PC-9 (cell line): ENCODE data around the gene MARCHF3.

Source experiments
- CTCF ChIP-seq: fragments of 200-600 bp; sonication (generic); conservative IDR thresholded peaks from 2 replicates; pipeline ENCODE4 v1.6.1; 2017; ENCODE audit warnings: mixed run types, antibody characterized with exemption, mild to moderate bottlenecking, moderate library complexity
- EZH2 ChIP-seq: fragments of 200-600 bp; sonication (generic); IDR thresholded peaks from 2 replicates; pipeline ENCODE4 v1.8.0; 2017; ENCODE audit warnings: antibody characterized with exemption, low read depth

DNA sequence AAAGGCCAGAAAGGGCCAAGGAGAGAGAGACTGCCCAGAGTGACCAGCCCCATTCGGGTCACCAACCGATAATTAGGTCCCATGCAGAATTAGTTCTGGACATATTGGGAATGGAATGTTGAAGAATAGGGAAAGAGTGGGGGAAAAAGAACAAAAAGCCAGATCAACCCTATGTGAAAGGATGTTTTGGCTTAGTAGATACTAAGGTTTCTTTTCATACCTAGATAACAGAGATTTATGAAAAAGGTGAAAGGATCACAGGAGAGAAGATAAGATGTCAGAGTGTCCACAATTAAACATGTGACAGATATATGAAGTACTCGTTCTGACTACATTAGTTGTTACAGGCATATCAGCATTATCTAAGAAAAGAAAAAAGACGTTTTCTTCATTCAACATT, 52.1 kb downstream of the MARCHF3 start:
- TF ChIP-seq CTCF, result no peak
- TF ChIP-seq EZH2, result no peak
